CD14-positive monocyte (primary cell): Measurements from ENCODE around the gene FNBP1L. TPM values are rescaled to one million over a fixed set of nuclear protein-coding genes. Genes with fewer than 3 reads are reported as not detected.

Experiments used
- DNase-seq, 3 donors: peaks; one replicate each; pipeline ENCODE4 v3.0.0-alpha.2; 2011 to 2022
- H2AFZ ChIP-seq: 2 replicates; pipeline ENCODE4 v1.6.0; 2012; ENCODE audit warnings: mild to moderate bottlenecking, low read depth, low read length, inconsistent platforms; ENCODE audit not compliant: insufficient read depth, poor library complexity, severe bottlenecking
- H3K27ac ChIP-seq, 2 donors: 1 replicate in 1 of 2; 2 replicates in 1 of 2; pipeline ENCODE4 v1.5.1; 2012 to 2013; ENCODE audit warnings: low read length in 2 of 2, control low read depth in 1 of 2, inconsistent platforms in 1 of 2, low read depth in 1 of 2, mild to moderate bottlenecking in 1 of 2
- H3K27me3 ChIP-seq, 2 donors: one replicate each; pipeline versions ENCODE4 v1.6.0 to v1.6.1; 2011 to 2013; ENCODE audit warnings: low read length in 2 of 2; ENCODE audit not compliant: control insufficient read depth in 2 of 2, insufficient read depth in 2 of 2
- H3K36me3 ChIP-seq, 2 donors: replicated peaks in 1 of 2; 1 replicate in 1 of 2; 2 replicates in 1 of 2; pipeline versions ENCODE4 v1.5.1 to v1.6.1; 2012 to 2013; ENCODE audit warnings: low read length in 2 of 2, control low read depth in 1 of 2, inconsistent platforms in 1 of 2, mild to moderate bottlenecking in 1 of 2; ENCODE audit not compliant: insufficient read depth in 2 of 2, control insufficient read depth in 1 of 2
- H3K4me1 ChIP-seq, 2 donors: 1 replicate in 1 of 2; 2 replicates in 1 of 2; pipeline versions ENCODE4 v1.5.1 to v1.6.1; 2012 to 2013; ENCODE audit warnings: low read length in 2 of 2, control low read depth in 1 of 2, inconsistent platforms in 1 of 2, mild to moderate bottlenecking in 1 of 2, moderate library complexity in 1 of 2; ENCODE audit not compliant: insufficient read depth in 2 of 2, control insufficient read depth in 1 of 2
- H3K4me2 ChIP-seq: replicated peaks from 2 replicates; pipeline ENCODE3; 2012; ENCODE audit warnings: low read length, moderate library complexity, mild to moderate bottlenecking; ENCODE audit not compliant: poor library complexity, severe bottlenecking; ENCODE audit errors: extremely low read depth
- H3K4me3 ChIP-seq, 3 experiments: fragments of 200-600 bp in 1 of 3; sonication (generic) in 1 of 3; replicated peaks in 1 of 3; 1 replicate in 2 of 3; 2 replicates in 1 of 3; pipeline ENCODE4 v1.5.1; 2011 to 2013; ENCODE audit warnings: low read length in 3 of 3, mild to moderate bottlenecking in 3 of 3, control low read depth in 2 of 3, low read depth in 2 of 3, inconsistent platforms in 1 of 3, moderate library complexity in 1 of 3
- H3K79me2 ChIP-seq: 2 replicates; pipeline ENCODE4 v1.6.0; 2012; ENCODE audit warnings: mild to moderate bottlenecking, control low read depth, inconsistent platforms, low read length, moderate library complexity; ENCODE audit not compliant: insufficient read depth
- H3K9ac ChIP-seq: 2 replicates; pipeline ENCODE4 v1.6.0; 2017; ENCODE audit warnings: low read length, mild to moderate bottlenecking; ENCODE audit not compliant: insufficient read depth, poor library complexity, severe bottlenecking
- H3K9me3 ChIP-seq, 2 donors: replicated peaks in 1 of 2; 1 replicate in 1 of 2; 2 replicates in 1 of 2; pipeline versions ENCODE4 v1.5.1 to v1.6.1; 2012 to 2013; ENCODE audit warnings: low read length in 2 of 2, control low read depth in 1 of 2; ENCODE audit not compliant: control insufficient read depth in 1 of 2, insufficient read depth in 1 of 2
- H4K20me1 ChIP-seq: 2 replicates; pipeline ENCODE4 v1.6.0; 2012; ENCODE audit warnings: mild to moderate bottlenecking, low read length, control low read depth, moderate library complexity; ENCODE audit not compliant: insufficient read depth
- H3K27ac Mint-ChIP-seq, 7 donors: one replicate each; pipeline ENCODE4 v1.8.0; 2020; ENCODE audit warnings: mild to moderate bottlenecking in 7 of 7, mixed read lengths in 7 of 7, moderate library complexity in 6 of 7, inconsistent platforms in 2 of 7
- H3K27me3 Mint-ChIP-seq, 3 donors: one replicate each; pipeline ENCODE4 v1.8.0; 2021 to 2022; ENCODE audit warnings: low read depth in 3 of 3, mild to moderate bottlenecking in 3 of 3, mixed read lengths in 3 of 3, moderate library complexity in 3 of 3, inconsistent platforms in 1 of 3
- H3K36me3 Mint-ChIP-seq, 2 donors: one replicate each; pipeline ENCODE4 v1.8.0; 2020; ENCODE audit warnings: mixed read lengths in 2 of 2, inconsistent platforms in 1 of 2, mild to moderate bottlenecking in 1 of 2
- H3K4me1 Mint-ChIP-seq: one replicate; pipeline ENCODE4 v1.8.0; 2020; ENCODE audit warnings: mild to moderate bottlenecking, mixed read lengths
- H3K4me3 Mint-ChIP-seq, 2 donors: one replicate each; pipeline ENCODE4 v1.8.0; 2020; ENCODE audit warnings: mild to moderate bottlenecking in 2 of 2, mixed read lengths in 2 of 2, moderate library complexity in 1 of 2
- H3K9me3 Mint-ChIP-seq, 7 donors: one replicate each; pipeline ENCODE4 v1.8.0; 2020 to 2022; ENCODE audit warnings: mixed read lengths in 7 of 7, mild to moderate bottlenecking in 6 of 7, moderate library complexity in 6 of 7, inconsistent platforms in 2 of 7
- CTCF ChIP-seq: fragments of 200-600 bp; IDR thresholded peaks from one replicate; pipeline ENCODE4 v1.8.0; 2022; ENCODE audit warnings: antibody characterized with exemption, mild to moderate bottlenecking
- WGBS: methylation state at CpG from one replicate; pipeline ENCODE4 v1.1.5; 2013; ENCODE audit warnings: missing lambda C conversion rate; ENCODE audit not compliant: insufficient coverage; 5-methylcytosine and 5-hydroxymethylcytosine counted together
- intact Hi-C, 2 donors: fragments of 100-400 bp; cut with micrococcal nuclease; formaldehyde crosslinking; loops; one replicate each; pipeline versions ENCODE4 v1.15.0 to v1.15.1; 2023
- polyA minus RNA-seq: library from RNA; depleted of rRNA, polyadenylated mRNA; stranded (reverse); fragments of >200 nt; gene quantifications from 2 replicates; pipeline ENCODE4 v1.2.3, GENCODE V29; 2012
- polyA plus RNA-seq, 3 donors: library from polyadenylated mRNA; depleted of rRNA in 1 of 3; unstranded in 2 of 3; stranded (reverse) in 1 of 3; fragments of 300-500 nt in 2 of 3; fragments of >200 nt in 1 of 3; fragmentation: Illumina TruSeq in 2 of 3; gene quantifications; 1 replicate in 2 of 3; 2 replicates in 1 of 3; pipeline ENCODE4 v1.2.3, GENCODE V29; 2012 to 2021
- total RNA-seq, 12 experiments: library from RNA in 1 of 12; stranded (reverse) in 1 of 12; fragments of 120-200 nt in 1 of 12; gene quantifications; one replicate each; pipeline ENCODE4 v1.2.4 and lab custom pipeline; 2013 to 2026; ENCODE audit warnings: mixed read lengths in 6 of 12, inconsistent platforms in 1 of 12

Gene FNBP1L
- 0.83 TPM for total RNA-seq (2013)
- polyA plus RNA-seq (under 1 TPM; 0.15 to 0.32 (median 0.28) TPM), polyA minus RNA-seq (0.28 and 0.64 TPM in 2 replicates), total RNA-seq (lab: John Stamatoyannopoulos, UW) (1.2 to 25.4 (median 3.0) reads per million in 11 experiments)

- Histone ChIP-seq H3K27me3 (peaks cover 6 to 8% of the 10 kb centered on the region in 2 donors), H3K4me1 (peaks cover 19 to 41% of the 10 kb centered on the region in 2 donors), H4K20me1 (no peaks in the 10 kb centered on the region), H3K9ac (peak within 1 kb of the TSS; percentile 77), H2AFZ (peak within 1 kb of the TSS; percentile 94), H3K36me3 (no peaks in the 10 kb centered on the region), H3K4me3 (peak within 1 kb of the TSS; percentile 55 to 88 (median 62)), H3K79me2 (no peaks in the 10 kb centered on the region), H3K4me2 (peak within 1 kb of the TSS; percentile 94), H3K9me3 (no peaks in the 10 kb centered on the region), H3K27ac (no peak within 1 kb of the TSS)
- Mint-ChIP-seq H3K36me3 (peaks cover 5% of the 10 kb centered on the region in 2 donors), H3K4me1 (peaks cover 32% of the 10 kb centered on the region), H3K27me3 (peaks cover 15 to 30% (median 16%) of the 10 kb centered on the region in 3 donors), H3K27ac (peak within 1 kb of the TSS; percentile 28 to 75 (median 63)), H3K4me3 (peak within 1 kb of the TSS; percentile 94 to 98), H3K9me3 (peaks cover 0 to 4% (median 0%) of the 10 kb centered on the region in 7 donors)
- DNase-seq: peak; percentile 14 to 26 (median 16)
- no peak for TF ChIP-seq CTCF
- under 1% methylated on average over 42 of the region's 52 CpGs for WGBS
- intact Hi-C loops: no loop called here
Measured at GRCh38 chr1:93447481-93448291, at the start of gene FNBP1L. FNBP1L (plus strand) TSS chr1:93448118; CDS start chr1:93448282, 164 bp downstream.

GRCh38 chr1:93399781-93400180, 48.1 kb upstream of the FNBP1L start:
- no peaks in the 10 kb centered on the region for H3K4me1 ChIP-seq
- no peak overlapping the region for H3K4me3 ChIP-seq
- no peak for DNase-seq
- no peaks in the 10 kb centered on the region for H3K36me3 ChIP-seq
- no peak overlapping the region for H3K4me2 ChIP-seq
- H3K4me1 Mint-ChIP-seq: no peaks in the 10 kb centered on the region
- H3K79me2 ChIP-seq: no peaks in the 10 kb centered on the region
- no peaks in the 10 kb centered on the region for H4K20me1 ChIP-seq
- no peaks in the 10 kb centered on the region for H3K9me3 ChIP-seq
- no peak overlapping the region for H3K27ac ChIP-seq
- H3K27me3 Mint-ChIP-seq: peaks cover 1 to 2% (median 2%) of the 10 kb centered on the region in 3 donors
- H3K27ac Mint-ChIP-seq: no peak overlapping the region
- TF ChIP-seq CTCF: no peak
- intact Hi-C loops: no loop called here
- no peaks in the 10 kb centered on the region for H3K36me3 Mint-ChIP-seq
- H3K27me3 ChIP-seq: no peaks in the 10 kb centered on the region
- H3K9ac ChIP-seq: no peak overlapping the region
- no peak overlapping the region for H2AFZ ChIP-seq
- peaks cover 0 to 3% (median 0%) of the 10 kb centered on the region in 7 donors for H3K9me3 Mint-ChIP-seq
- H3K4me3 Mint-ChIP-seq: no peak overlapping the region
